Testis (tissue), 2 donors: ENCODE data around the gene NDRG2.

Experiments used
- CTCF ChIP-seq, 3 experiments: fragments of 450-650 bp in 2 of 3; fragments of 200-600 bp in 1 of 3; sonication (generic) in 1 of 3; IDR thresholded peaks; one replicate each; pipeline ENCODE4 v1.5.1; 2016 to 2019; ENCODE audit warnings: antibody characterized with exemption in 3 of 3, mild to moderate bottlenecking in 2 of 3, moderate library complexity in 1 of 3
- POLR2A ChIP-seq: fragments of 450-650 bp; IDR thresholded peaks from one replicate; pipeline ENCODE4 v1.6.1; 2017; ENCODE audit warnings: antibody characterized with exemption, mild to moderate bottlenecking, moderate library complexity

GRCh38 chr14:21016413-21017190 is 8.3 kb downstream of the NDRG2 start:
- TF ChIP-seq POLR2A (no peak), CTCF (IDR thresholded peaks at IDR 0.05) (no peak)
